ENCODE results near the gene LLGL2. TPM values are rescaled to one million over a fixed set of nuclear protein-coding genes. Genes with fewer than 3 reads are reported as not detected.

The LLGL2 gene
- total RNA-seq, 5 donors from 2014 or later (not counting 1 experiment from before 2014, with no cell fraction given) = 31.2 to 75.7 (median 53.4) TPM

- DNase-seq (no peak), ATAC-seq (replicated peaks in 1 of 4) (no peak)
- 96% methylated on average over 9 of the region's 15 CpGs for WGBS (ENCODE audit: insufficient coverage)
- Mint-ChIP-seq H3K36me3 (peaks cover 12% of the 10 kb centered on the region), H3K4me3 (no peak overlapping the region), H3K27ac (no peak overlapping the region), H3K9me3 (no peaks in the 10 kb centered on the region), H3K4me1 (peaks cover 0 to 4% (median 0%) of the 10 kb centered on the region in 3 donors), H3K27me3 (no peaks in the 10 kb centered on the region)
- H3K36me3 ChIP-seq (ENCODE audit: control insufficient read depth in 2 of 2, extremely low read depth in 1 of 2, insufficient read depth in 1 of 2, low read length in 1 of 2) = peaks cover 4 to 24% of the 10 kb centered on the region in 2 donors
- no peaks in the 10 kb centered on the region for H3K27me3 ChIP-seq (replicated peaks in 1 of 2; ENCODE audit: control insufficient read depth in 2 of 2, extremely low read depth in 1 of 2, insufficient read depth in 2 of 2, low read length in 1 of 2)
- no peaks in the 10 kb centered on the region for H3K9me3 ChIP-seq
- CTCF ChIA-PET = no interaction called here
- H3K4me1 ChIP-seq (ENCODE audit: control insufficient read depth in 1 of 2, extremely low read depth in 1 of 2, insufficient read depth in 2 of 2, low read length in 2 of 2) = no peaks in the 10 kb centered on the region
- no peak overlapping the region for H3K27ac ChIP-seq (ENCODE audit: low read length)
- H3K4me3 ChIP-seq (ENCODE audit: control insufficient read depth in 1 of 2, extremely low read depth in 1 of 2, low read length in 1 of 2) = no peak overlapping the region
- POLR2A ChIA-PET = no interaction called here
Measured at GRCh38 chr17:75557075-75557851, 31.8 kb downstream of the LLGL2 start.

DNA sequence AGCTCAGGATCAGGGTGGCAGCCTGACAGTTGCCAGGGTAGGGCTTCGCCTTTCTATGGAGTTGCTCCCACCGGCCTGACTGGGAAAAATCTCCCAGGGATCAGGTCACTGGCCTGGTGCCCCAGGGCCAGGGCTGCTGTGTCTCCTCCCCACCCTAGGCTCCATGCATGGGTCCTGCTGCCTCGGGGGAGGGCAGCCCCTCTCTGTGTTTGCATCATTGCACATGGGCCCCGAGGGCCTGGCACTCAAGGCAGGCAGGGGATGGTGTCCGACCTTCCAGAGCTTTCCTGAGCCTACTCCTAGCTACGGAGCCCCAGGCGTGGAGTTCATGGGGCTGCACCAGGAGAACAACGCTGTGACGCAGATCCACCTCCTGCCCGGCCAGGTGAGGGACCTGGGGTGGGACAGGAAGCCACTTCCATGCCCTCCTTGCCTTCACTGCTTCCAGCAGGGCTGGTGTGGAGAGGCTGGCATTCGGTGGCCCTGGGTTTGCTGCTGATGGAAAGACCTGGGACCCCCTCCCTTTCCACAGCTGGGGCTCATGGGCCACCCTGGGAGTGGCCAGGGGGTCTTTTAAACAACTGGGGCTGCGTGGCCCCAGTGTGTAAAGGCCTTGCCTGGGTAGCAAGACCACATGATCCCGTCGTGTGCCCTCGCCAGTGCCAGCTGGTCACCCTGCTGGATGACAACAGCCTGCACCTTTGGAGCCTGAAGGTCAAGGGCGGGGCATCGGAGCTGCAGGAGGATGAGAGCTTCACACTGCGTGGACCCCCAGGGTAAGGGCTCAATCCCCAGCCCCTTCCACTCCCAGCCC lies 32.6 kb downstream of the LLGL2 start:
- no peak for DNase-seq
- no peaks in the 10 kb centered on the region for H3K27me3 Mint-ChIP-seq
- no peaks in the 10 kb centered on the region for H3K4me1 ChIP-seq (ENCODE audit: control insufficient read depth in 1 of 2, extremely low read depth in 1 of 2, insufficient read depth in 2 of 2, low read length in 2 of 2)
- no peak overlapping the region for H3K4me3 ChIP-seq (ENCODE audit: control insufficient read depth in 1 of 2, extremely low read depth in 1 of 2, low read length in 1 of 2)
- H3K9me3 ChIP-seq = no peaks in the 10 kb centered on the region
- no peak overlapping the region for H3K27ac Mint-ChIP-seq
- H3K9me3 Mint-ChIP-seq = no peaks in the 10 kb centered on the region
- peaks cover 15% of the 10 kb centered on the region for H3K36me3 Mint-ChIP-seq
- ChIA-PET POLR2A (no interaction called here), CTCF (no interaction called here)
- H3K4me1 Mint-ChIP-seq = peaks cover 0 to 4% (median 0%) of the 10 kb centered on the region in 3 donors
- no peaks in the 10 kb centered on the region for H3K27me3 ChIP-seq (replicated peaks in 1 of 2; ENCODE audit: control insufficient read depth in 2 of 2, extremely low read depth in 1 of 2, insufficient read depth in 2 of 2, low read length in 1 of 2)
- H3K36me3 ChIP-seq (ENCODE audit: control insufficient read depth in 2 of 2, extremely low read depth in 1 of 2, insufficient read depth in 1 of 2, low read length in 1 of 2) = peaks cover 4 to 31% of the 10 kb centered on the region in 2 donors
- no peak for ATAC-seq (replicated peaks in 1 of 4)
- H3K4me3 Mint-ChIP-seq = no peak overlapping the region
- H3K27ac ChIP-seq (ENCODE audit: low read length) = no peak overlapping the region
- 94% methylated on average over 17 of the region's 18 CpGs for WGBS (ENCODE audit: insufficient coverage)

DNA sequence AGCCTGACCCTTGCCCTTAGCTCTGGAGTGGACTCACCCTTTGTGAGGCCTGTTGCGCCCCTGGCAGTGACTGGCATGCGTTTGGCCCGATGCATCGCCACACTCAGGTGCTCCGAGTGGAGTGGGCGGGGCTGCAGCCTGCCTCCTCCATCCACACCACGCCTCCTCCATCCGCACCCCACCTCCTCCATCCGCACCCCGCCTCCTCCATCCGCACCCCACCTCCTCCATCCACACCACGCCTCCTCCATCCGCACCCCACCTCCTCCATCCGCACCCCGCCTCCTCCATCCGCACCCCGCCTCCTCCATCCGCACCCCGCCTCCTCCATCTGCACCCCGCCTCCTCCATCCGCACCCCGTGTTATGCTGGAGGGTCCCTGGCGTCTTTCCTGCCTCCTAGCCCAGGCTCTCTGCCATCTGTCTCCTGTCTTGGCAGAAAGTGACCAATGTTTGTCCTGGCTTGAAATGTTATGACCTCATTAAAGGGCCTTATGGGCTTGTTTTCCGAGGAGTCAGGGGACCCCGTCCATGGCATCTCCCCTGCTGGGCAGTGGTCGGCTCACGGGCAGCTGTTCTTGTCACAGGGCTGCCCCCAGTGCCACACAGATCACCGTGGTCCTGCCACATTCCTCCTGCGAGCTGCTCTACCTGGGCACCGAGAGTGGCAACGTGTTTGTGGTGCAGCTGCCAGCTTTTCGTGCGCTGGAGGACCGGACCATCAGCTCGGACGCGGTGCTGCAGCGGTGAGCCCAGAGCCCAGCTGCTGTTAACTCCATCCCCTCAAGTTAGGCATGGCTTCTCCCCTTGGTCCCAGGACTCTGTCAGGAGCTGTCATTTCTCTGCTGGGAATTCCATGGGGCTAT lies 33.4 kb downstream of the LLGL2 start:
- Mint-ChIP-seq H3K27me3 (no peaks in the 10 kb centered on the region), H3K36me3 (peaks cover 15% of the 10 kb centered on the region), H3K4me3 (no peak overlapping the region), H3K27ac (no peak overlapping the region), H3K9me3 (no peaks in the 10 kb centered on the region), H3K4me1 (peaks cover 0 to 4% (median 0%) of the 10 kb centered on the region in 3 donors)
- CTCF ChIA-PET = no interaction called here
- Histone ChIP-seq H3K36me3 (ENCODE audit: control insufficient read depth in 2 of 2, extremely low read depth in 1 of 2, insufficient read depth in 1 of 2, low read length in 1 of 2) (peaks cover 7 to 39% of the 10 kb centered on the region in 2 donors), H3K4me3 (ENCODE audit: control insufficient read depth in 1 of 2, extremely low read depth in 1 of 2, low read length in 1 of 2) (no peak overlapping the region), H3K4me1 (ENCODE audit: control insufficient read depth in 1 of 2, extremely low read depth in 1 of 2, insufficient read depth in 2 of 2, low read length in 2 of 2) (no peaks in the 10 kb centered on the region), H3K27ac (ENCODE audit: low read length) (no peak overlapping the region), H3K9me3 (no peaks in the 10 kb centered on the region), H3K27me3 (replicated peaks in 1 of 2; ENCODE audit: control insufficient read depth in 2 of 2, extremely low read depth in 1 of 2, insufficient read depth in 2 of 2, low read length in 1 of 2) (no peaks in the 10 kb centered on the region)
- ATAC-seq (replicated peaks in 1 of 4) (peak in 1 of 4 experiments; percentile 74), DNase-seq (no peak)
- WGBS (ENCODE audit: insufficient coverage) = 97% methylated on average over 23 of the region's 38 CpGs
- POLR2A ChIA-PET = no interaction called here

- Histone ChIP-seq H3K4me3 (ENCODE audit: control insufficient read depth in 1 of 2, extremely low read depth in 1 of 2, low read length in 1 of 2) (no peak overlapping the region), H3K36me3 (ENCODE audit: control insufficient read depth in 2 of 2, extremely low read depth in 1 of 2, insufficient read depth in 1 of 2, low read length in 1 of 2) (peaks cover 8 to 50% of the 10 kb centered on the region in 2 donors), H3K4me1 (ENCODE audit: control insufficient read depth in 1 of 2, extremely low read depth in 1 of 2, insufficient read depth in 2 of 2, low read length in 2 of 2) (no peaks in the 10 kb centered on the region), H3K9me3 (no peaks in the 10 kb centered on the region), H3K27me3 (replicated peaks in 1 of 2; ENCODE audit: control insufficient read depth in 2 of 2, extremely low read depth in 1 of 2, insufficient read depth in 2 of 2, low read length in 1 of 2) (no peaks in the 10 kb centered on the region), H3K27ac (ENCODE audit: low read length) (no peak overlapping the region)
- ChIA-PET POLR2A (no interaction called here), CTCF (interaction anchor here (0.7 to 1.1 kb wide), 2 partner anchors 82 to 369 kb away, joined by 4 to 7 read pairs; no protein-coding TSS in a partner anchor)
- ATAC-seq (replicated peaks in 1 of 4) (no peak), DNase-seq (no peak)
- Mint-ChIP-seq H3K27ac (no peak overlapping the region), H3K36me3 (peaks cover 18% of the 10 kb centered on the region), H3K27me3 (no peaks in the 10 kb centered on the region), H3K4me1 (peaks cover 0 to 4% (median 0%) of the 10 kb centered on the region in 3 donors), H3K9me3 (no peaks in the 10 kb centered on the region), H3K4me3 (no peak overlapping the region)
- 96% methylated on average over 6 of the region's 9 CpGs for WGBS (ENCODE audit: insufficient coverage)
Measured at GRCh38 chr17:75559958-75560533, 34.5 kb downstream of the LLGL2 start.

GRCh38 chr17:75561927-75562603 lies 36.6 kb downstream of the LLGL2 start:
- Mint-ChIP-seq H3K27me3 (no peaks in the 10 kb centered on the region), H3K9me3 (no peaks in the 10 kb centered on the region), H3K4me3 (no peak overlapping the region), H3K36me3 (peaks cover 32% of the 10 kb centered on the region), H3K27ac (no peak overlapping the region), H3K4me1 (peaks cover 0 to 4% (median 0%) of the 10 kb centered on the region in 3 donors)
- Histone ChIP-seq H3K36me3 (ENCODE audit: control insufficient read depth in 2 of 2, extremely low read depth in 1 of 2, insufficient read depth in 1 of 2, low read length in 1 of 2) (peaks cover 10 to 61% of the 10 kb centered on the region in 2 donors), H3K4me1 (ENCODE audit: control insufficient read depth in 1 of 2, extremely low read depth in 1 of 2, insufficient read depth in 2 of 2, low read length in 2 of 2) (no peaks in the 10 kb centered on the region), H3K4me3 (ENCODE audit: control insufficient read depth in 1 of 2, extremely low read depth in 1 of 2, low read length in 1 of 2) (no peak overlapping the region), H3K9me3 (no peaks in the 10 kb centered on the region), H3K27me3 (replicated peaks in 1 of 2; ENCODE audit: control insufficient read depth in 2 of 2, extremely low read depth in 1 of 2, insufficient read depth in 2 of 2, low read length in 1 of 2) (no peaks in the 10 kb centered on the region), H3K27ac (ENCODE audit: low read length) (no peak overlapping the region)
- peak in 1 of 35 experiments; percentile 17 for DNase-seq
- ChIA-PET POLR2A (no interaction called here), CTCF (no interaction called here)
- whole genome bisulfite sequencing (ENCODE audit: insufficient coverage) = 89% methylated on average over 3 of the region's 5 CpGs
- no peak for ATAC-seq (replicated peaks in 1 of 4)

Data from T-cell (primary cell).